ENCODE measurements around the gene CNGB1. TPM values are rescaled to one million over a fixed set of nuclear protein-coding genes. Genes with fewer than 3 reads are reported as not detected.

Gene CNGB1
- polyA plus RNA-seq, 1 of the 3 experiments (the other 2 are of a cell fraction) = 0.05 TPM

DNA sequence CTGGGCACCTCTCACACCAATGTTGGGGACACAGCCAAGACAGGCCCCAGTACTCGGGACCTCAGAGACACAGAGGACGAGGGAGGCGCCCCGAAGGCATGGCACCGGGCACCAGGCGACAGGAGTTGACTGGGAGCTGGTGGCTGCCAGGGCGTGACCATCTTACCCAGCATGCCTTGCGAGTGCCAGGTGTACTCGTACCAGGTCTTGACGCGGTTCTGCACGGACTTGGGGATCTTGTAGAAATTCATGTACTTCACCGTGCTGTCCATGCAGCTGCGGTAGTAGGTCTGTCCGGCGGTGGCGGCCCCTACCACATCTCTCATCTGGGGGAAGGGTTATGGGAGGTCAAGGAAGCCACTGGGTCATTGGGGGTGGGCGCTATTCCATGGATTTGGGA, 67.3 kb downstream of the CNGB1 start:
- no peaks in the 10 kb centered on the region for H3K9me2 ChIP-seq
- no peak overlapping the region for H3K9ac ChIP-seq
- H3K27ac ChIP-seq (ENCODE audit: low read depth in 2 of 2, low read length in 1 of 2) = no peak overlapping the region
- no peaks in the 10 kb centered on the region for H3K9me3 ChIP-seq
- no peak overlapping the region for H3K4me2 ChIP-seq
- ChIA-PET POLR2A (no interaction called here), CTCF (no interaction called here)
- H3K79me2 ChIP-seq (ENCODE audit: insufficient read depth) = no peaks in the 10 kb centered on the region
- H3K36me3 ChIP-seq (replicated peaks in 1 of 2; ENCODE audit: control insufficient read depth in 1 of 2, insufficient read depth in 2 of 2, low read length in 1 of 2) = no peaks in the 10 kb centered on the region
- TF ChIP-seq TAF1 (IDR thresholded peaks at IDR 0.05; ENCODE audit: borderline replicate concordance, low read depth, low read length) = no peak
- no peak for TF ChIP-seq SMC3 (IDR thresholded peaks at IDR 0.05; ENCODE audit: low read depth, low read length)
- TF ChIP-seq USF1 (IDR thresholded peaks at IDR 0.05; ENCODE audit: borderline replicate concordance, low read depth) = no peak
- TF ChIP-seq FOXM1 (IDR thresholded peaks at IDR 0.05; ENCODE audit: low read depth) = no peak
- TF ChIP-seq, protein P1, sequence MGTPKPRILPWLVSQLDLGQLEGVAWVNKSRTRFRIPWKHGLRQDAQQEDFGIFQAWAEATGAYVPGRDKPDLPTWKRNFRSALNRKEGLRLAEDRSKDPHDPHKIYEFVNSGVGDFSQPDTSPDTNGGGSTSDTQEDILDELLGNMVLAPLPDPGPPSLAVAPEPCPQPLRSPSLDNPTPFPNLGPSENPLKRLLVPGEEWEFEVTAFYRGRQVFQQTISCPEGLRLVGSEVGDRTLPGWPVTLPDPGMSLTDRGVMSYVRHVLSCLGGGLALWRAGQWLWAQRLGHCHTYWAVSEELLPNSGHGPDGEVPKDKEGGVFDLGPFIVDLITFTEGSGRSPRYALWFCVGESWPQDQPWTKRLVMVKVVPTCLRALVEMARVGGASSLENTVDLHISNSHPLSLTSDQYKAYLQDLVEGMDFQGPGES (IDR thresholded peaks at IDR 0.05; ENCODE audit: low read depth, low read length) = no peak
- no peak for TF ChIP-seq MXI1 (IDR thresholded peaks at IDR 0.05; ENCODE audit: low read depth, low read length)
- TF ChIP-seq EZH2phosphoT487 (IDR thresholded peaks at IDR 0.05; ENCODE audit: borderline replicate concordance, low read depth) = no peak
- no peak for TF ChIP-seq FOSL2 (IDR thresholded peaks at IDR 0.05; ENCODE audit: borderline replicate concordance, low read depth)
- TF ChIP-seq, protein P2, sequence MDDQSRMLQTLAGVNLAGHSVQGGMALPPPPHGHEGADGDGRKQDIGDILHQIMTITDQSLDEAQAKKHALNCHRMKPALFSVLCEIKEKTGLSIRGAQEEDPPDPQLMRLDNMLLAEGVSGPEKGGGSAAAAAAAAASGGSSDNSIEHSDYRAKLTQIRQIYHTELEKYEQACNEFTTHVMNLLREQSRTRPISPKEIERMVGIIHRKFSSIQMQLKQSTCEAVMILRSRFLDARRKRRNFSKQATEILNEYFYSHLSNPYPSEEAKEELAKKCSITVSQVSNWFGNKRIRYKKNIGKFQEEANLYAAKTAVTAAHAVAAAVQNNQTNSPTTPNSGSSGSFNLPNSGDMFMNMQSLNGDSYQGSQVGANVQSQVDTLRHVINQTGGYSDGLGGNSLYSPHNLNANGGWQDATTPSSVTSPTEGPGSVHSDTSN (IDR thresholded peaks at IDR 0.05) = no peak
- TF ChIP-seq GATA2 (CRISPR knock-in tag; IDR thresholded peaks at IDR 0.05) = no peak
- TF ChIP-seq SIN3A (IDR thresholded peaks at IDR 0.05; ENCODE audit: borderline replicate concordance, low read depth, low read length) = no peak
- H3K27me3 ChIP-seq (ENCODE audit: insufficient read depth) = no peaks in the 10 kb centered on the region; the same call in 1 of the 2 replicates
- H3F3A ChIP-seq (replicated peaks; ENCODE audit: insufficient read depth) = no peaks in the 10 kb centered on the region
- H2AFZ ChIP-seq (ENCODE audit: low read depth) = no peak overlapping the region
- H3K4me3 ChIP-seq (ENCODE audit: low read depth in 2 of 2, low read length in 1 of 2) = no peak overlapping the region
- H3K4me1 ChIP-seq (ENCODE audit: control insufficient read depth in 1 of 2, insufficient read depth in 2 of 2, low read depth in 1 of 2, low read length in 1 of 2) = no peaks in the 10 kb centered on the region; a peak in 1 of 4 replicates
- no peak for DNase-seq
- 29% methylated on average over 1 of the region's 18 CpGs for WGBS (ENCODE audit: low lambda C conversion rate)
- no peaks in the 10 kb centered on the region for H4K20me1 ChIP-seq (ENCODE audit: insufficient read depth)

- Histone ChIP-seq H3K36me3 (replicated peaks in 1 of 2; ENCODE audit: control insufficient read depth in 1 of 2, insufficient read depth in 2 of 2, low read length in 1 of 2) (no peaks in the 10 kb centered on the region), H3K4me3 (ENCODE audit: low read depth in 2 of 2, low read length in 1 of 2) (no peak overlapping the region), H3K27me3 (ENCODE audit: insufficient read depth) (no peaks in the 10 kb centered on the region; the same call in 1 of the 2 replicates), H3F3A (replicated peaks; ENCODE audit: insufficient read depth) (no peaks in the 10 kb centered on the region), H3K4me2 (no peak overlapping the region), H3K9me3 (no peaks in the 10 kb centered on the region), H3K4me1 (ENCODE audit: control insufficient read depth in 1 of 2, insufficient read depth in 2 of 2, low read depth in 1 of 2, low read length in 1 of 2) (no peaks in the 10 kb centered on the region; a peak in 1 of 4 replicates), H3K9me2 (no peaks in the 10 kb centered on the region), H2AFZ (ENCODE audit: low read depth) (no peak overlapping the region), H3K27ac (ENCODE audit: low read depth in 2 of 2, low read length in 1 of 2) (no peak overlapping the region), H4K20me1 (ENCODE audit: insufficient read depth) (no peaks in the 10 kb centered on the region), H3K9ac (no peak overlapping the region), H3K79me2 (ENCODE audit: insufficient read depth) (no peaks in the 10 kb centered on the region)
- ChIA-PET POLR2A (no interaction called here), CTCF (interaction anchor here (1.1 to 6.6 kb wide), 10 partner anchors 12 to 220 kb away, joined by 3 to 71 read pairs (median 4); partner anchors contain the start of genes USB1 and ZNF319)
- WGBS (ENCODE audit: low lambda C conversion rate) = 86% methylated on average over 10 of the region's 12 CpGs
- TF ChIP-seq ZBTB33 (IDR thresholded peaks at IDR 0.05; ENCODE audit: borderline replicate concordance, low read depth) (no peak), CTCF (IDR thresholded peaks at IDR 0.05) (no peak), RCOR1 (IDR thresholded peaks at IDR 0.05; ENCODE audit: low read length) (no peak), FOSL2 (IDR thresholded peaks at IDR 0.05; ENCODE audit: borderline replicate concordance, low read depth) (no peak), ELF1 (IDR thresholded peaks at IDR 0.05) (no peak), MXI1 (IDR thresholded peaks at IDR 0.05; ENCODE audit: low read depth, low read length) (no peak)
- TF ChIP-seq, protein P2 (IDR thresholded peaks at IDR 0.05) = no peak
- no peak for DNase-seq
Observed at GRCh38 chr16:57901480-57902069, 69.4 kb downstream of the CNGB1 start.

All from SK-N-SH (cell line).